SK-N-SH treated with all-trans-retinoic acid at 6 μM for 48 hours (cell line): Measurements from ENCODE around the gene HTT.

Experiments
- PATZ1 ChIP-seq: fragments of 250-450 bp; sonication (Bioruptor Pico); IDR thresholded peaks from 2 replicates; pipeline ENCODE4 v1.8.0; 2020; ENCODE audit warnings: mild to moderate bottlenecking, moderate library complexity, borderline replicate concordance
- POU6F1 ChIP-seq: fragments of 250-450 bp; sonication (Bioruptor Pico); IDR thresholded peaks from 2 replicates; pipeline ENCODE4 v1.8.0; 2021; ENCODE audit warnings: low read depth, mild to moderate bottlenecking, moderate library complexity, borderline replicate concordance
- RARB ChIP-seq: fragments of 250-450 bp; sonication (Bioruptor Pico); IDR thresholded peaks from 2 replicates; pipeline ENCODE4 v1.8.0; 2021; ENCODE audit warnings: mild to moderate bottlenecking, moderate library complexity
- TCF4 ChIP-seq: fragments of 250-450 bp; sonication (Bioruptor Pico); IDR thresholded peaks from 2 replicates; pipeline ENCODE4 v1.8.0; 2021; ENCODE audit warnings: mild to moderate bottlenecking, moderate library complexity, borderline replicate concordance

- TF ChIP-seq POU6F1 (CRISPR knock-in tag) = no peak
- TF ChIP-seq RARB (CRISPR knock-in tag) = no peak
- no peak for TF ChIP-seq TCF4 (CRISPR knock-in tag)
- TF ChIP-seq PATZ1 = no peak
Measured at GRCh38 chr4:3122081-3122563, 47.6 kb downstream of the HTT start.
